Stomach (tissue), 9 donors: ENCODE data around the gene AREL1. TPM values are rescaled to one million over a fixed set of nuclear protein-coding genes. Genes with fewer than 3 reads are reported as not detected.

ENCODE experiments used
- DNase-seq, 2 donors: peaks; one replicate each; pipeline versions ENCODE4 v3.0.0 to v3.0.0-alpha.2; 2013 to 2019
- H3K27ac ChIP-seq, 5 donors: fragments of 200-600 bp in 4 of 5; sonication (generic) in 4 of 5; one replicate each; pipeline ENCODE4 v1.5.1; 2013 to 2019; ENCODE audit warnings: mild to moderate bottlenecking in 1 of 5, moderate library complexity in 1 of 5
- H3K27me3 ChIP-seq, 3 donors: fragments of 200-600 bp; sonication (generic); one replicate each; pipeline ENCODE4 v1.5.1; 2017 to 2019; ENCODE audit warnings: mixed run types in 1 of 3
- H3K36me3 ChIP-seq, 4 donors: fragments of 200-600 bp; sonication (generic); 1 replicate in 3 of 4; 2 replicates in 1 of 4; pipeline ENCODE4 v1.5.1; 2016 to 2019
- H3K4me1 ChIP-seq, 4 donors: fragments of 200-600 bp; sonication (generic); one replicate each; pipeline ENCODE4 v1.5.1; 2016 to 2019
- H3K4me3 ChIP-seq, 4 donors: fragments of 200-600 bp; sonication (generic) in 3 of 4; one replicate each; pipeline ENCODE4 v1.5.1; 2016 to 2019; ENCODE audit warnings: mild to moderate bottlenecking in 1 of 4
- H3K9me3 ChIP-seq, 4 donors: fragments of 200-600 bp; sonication (generic); one replicate each; pipeline ENCODE4 v1.5.1; 2016 to 2019
- CTCF ChIP-seq, 7 experiments: fragments of 450-650 bp in 4 of 7; fragments of 200-600 bp in 3 of 7; sonication (generic) in 3 of 7; IDR thresholded peaks; one replicate each; pipeline ENCODE4 v1.5.1; 2016 to 2019; ENCODE audit warnings: antibody characterized with exemption in 7 of 7, control low read depth in 2 of 7, mild to moderate bottlenecking in 1 of 7
- EP300 ChIP-seq: sonication (generic); formaldehyde crosslinking; IDR thresholded peaks from one replicate; pipeline ENCODE4 v1.6.1; 2017; ENCODE audit warnings: antibody characterized with exemption
- POLR2A ChIP-seq, 4 donors: fragments of 450-650 bp; IDR thresholded peaks; one replicate each; pipeline ENCODE4 v1.6.1; 2016; ENCODE audit warnings: antibody characterized with exemption in 4 of 4, control low read depth in 2 of 4, mild to moderate bottlenecking in 1 of 4, moderate library complexity in 1 of 4
- POLR2AphosphoS5 ChIP-seq, 3 donors: sonication (generic); formaldehyde crosslinking; IDR thresholded peaks; one replicate each; pipeline ENCODE4 v1.6.1; 2016; ENCODE audit warnings: antibody characterized with exemption in 3 of 3
- WGBS, 5 donors: extraction: QIAGEN DNeasy Blood & Tissue Kit in 3 of 5; methylation state at CpG; one replicate each; pipeline versions ENCODE4 v1.1.5 to v1.1.7; 2013 to 2018; 5-methylcytosine and 5-hydroxymethylcytosine counted together
- intact Hi-C: fragments of 100-400 bp; cut with DNase I; formaldehyde crosslinking; loops from one replicate; pipeline ENCODE4 v1.15.1; 2023; ENCODE audit warnings: low total_unique reads
- polyA plus RNA-seq, 3 donors: library from polyadenylated mRNA; stranded (reverse); fragments of 200-250 nt; gene quantifications; one replicate each; pipeline ENCODE4 v1.2.3, GENCODE V29; 2013
- total RNA-seq, 5 donors: library from RNA; depleted of rRNA; stranded (reverse); fragments of >200 nt; gene quantifications; one replicate each; pipeline versions ENCODE4 v1.1.0 to v1.2.3, GENCODE V29; 2014 to 2016
- donor health status: healthy with polysubstance abuse.
- donor health status: Bipolar disorder and iron deficiency.
- donor health status: healthy.

The AREL1 gene
- total and polyA plus RNA-seq, 8 donors: 6.9 to 51.4 (median 12.0) TPM

GRCh38 chr14:74754157-74754556 is 41.3 kb upstream of the AREL1 start:
- Histone ChIP-seq H3K36me3 (no peaks in the 10 kb centered on the region), H3K9me3 (peaks cover 0 to 6% (median 2%) of the 10 kb centered on the region in 4 donors), H3K4me1 (no peaks in the 10 kb centered on the region), H3K27me3 (no peaks in the 10 kb centered on the region), H3K4me3 (no peak overlapping the region), H3K27ac (no peak overlapping the region)
- intact Hi-C loops: no loop called here
- TF ChIP-seq EP300: no peak
- 82 to 92% (median 90%) methylated on average over 2 of the region's 2 CpGs for WGBS, 5 donors
- no peak for DNase-seq

- H3K27ac ChIP-seq: no peak overlapping the region
- no peaks in the 10 kb centered on the region for H3K36me3 ChIP-seq
- no peaks in the 10 kb centered on the region for H3K27me3 ChIP-seq
- H3K9me3 ChIP-seq: no peaks in the 10 kb centered on the region
- no peaks in the 10 kb centered on the region for H3K4me1 ChIP-seq
- no peak for DNase-seq
- H3K4me3 ChIP-seq: no peak overlapping the region
- 84 to 93% (median 89%) methylated on average over 2 of the region's 2 CpGs for WGBS, 5 donors
- intact Hi-C loops: no loop called here
- no peak for TF ChIP-seq POLR2AphosphoS5 (IDR thresholded peaks at IDR 0.05)
- no peak for TF ChIP-seq POLR2A (IDR thresholded peaks at IDR 0.05)
- no peak for TF ChIP-seq CTCF (IDR thresholded peaks at IDR 0.05)
- no peak for TF ChIP-seq EP300
Measured at GRCh38 chr14:74747237-74747636, 34.4 kb upstream of the AREL1 start.

- TF ChIP-seq POLR2A (IDR thresholded peaks at IDR 0.05) (no peak), POLR2AphosphoS5 (IDR thresholded peaks at IDR 0.05) (no peak), EP300 (no peak), CTCF (IDR thresholded peaks at IDR 0.05) (no peak)
- Histone ChIP-seq H3K36me3 (peaks cover 17 to 58% (median 49%) of the 10 kb centered on the region in 4 donors), H3K27ac (no peak overlapping the region), H3K27me3 (no peaks in the 10 kb centered on the region), H3K9me3 (no peaks in the 10 kb centered on the region), H3K4me3 (no peak overlapping the region), H3K4me1 (peaks cover 0 to 2% (median 0%) of the 10 kb centered on the region in 4 donors)
- 92 to 96% (median 94%) methylated on average over 8 of the region's 8 CpGs for WGBS, 5 donors
- no peak for DNase-seq
- intact Hi-C loops: no loop called here
Measured at GRCh38 chr14:74739293-74740030, 26.6 kb upstream of the AREL1 start.

- WGBS, 5 donors: 93 to 100% (median 97%) methylated on average over 4 of the region's 4 CpGs
- TF ChIP-seq CTCF (IDR thresholded peaks at IDR 0.05): no peak
- TF ChIP-seq POLR2AphosphoS5 (IDR thresholded peaks at IDR 0.05): no peak
- no peak for TF ChIP-seq EP300
- intact Hi-C loops: no loop called here
- Histone ChIP-seq H3K36me3 (peaks cover 17 to 74% (median 65%) of the 10 kb centered on the region in 4 donors), H3K4me3 (no peak overlapping the region), H3K27me3 (no peaks in the 10 kb centered on the region), H3K27ac (no peak overlapping the region), H3K9me3 (no peaks in the 10 kb centered on the region), H3K4me1 (peaks cover 0 to 7% (median 0%) of the 10 kb centered on the region in 4 donors)
- DNase-seq: no peak
Measured at GRCh38 chr14:74737753-74738325, 25.0 kb upstream of the AREL1 start.

GRCh38 chr14:74735125-74735524 is 22.2 kb upstream of the AREL1 start:
- Histone ChIP-seq H3K4me3 (no peak overlapping the region), H3K4me1 (peaks cover 0 to 7% (median 0%) of the 10 kb centered on the region in 4 donors), H3K36me3 (peaks cover 17 to 99% (median 87%) of the 10 kb centered on the region in 4 donors), H3K27me3 (no peaks in the 10 kb centered on the region), H3K27ac (no peak overlapping the region), H3K9me3 (no peaks in the 10 kb centered on the region)
- intact Hi-C loops: no loop called here
- peak in 1 of 2 donors; percentile 9 for DNase-seq
- WGBS, 5 donors: 36 to 66% (median 59%) methylated on average over 4 of the region's 4 CpGs
- no peak for TF ChIP-seq POLR2AphosphoS5 (IDR thresholded peaks at IDR 0.05)
- TF ChIP-seq EP300: no peak
- no peak for TF ChIP-seq CTCF (IDR thresholded peaks at IDR 0.05)
- no peak for TF ChIP-seq POLR2A (IDR thresholded peaks at IDR 0.05)
